Measurements from ENCODE around the gene TUBA4A.

Gene TUBA4A

DNA sequence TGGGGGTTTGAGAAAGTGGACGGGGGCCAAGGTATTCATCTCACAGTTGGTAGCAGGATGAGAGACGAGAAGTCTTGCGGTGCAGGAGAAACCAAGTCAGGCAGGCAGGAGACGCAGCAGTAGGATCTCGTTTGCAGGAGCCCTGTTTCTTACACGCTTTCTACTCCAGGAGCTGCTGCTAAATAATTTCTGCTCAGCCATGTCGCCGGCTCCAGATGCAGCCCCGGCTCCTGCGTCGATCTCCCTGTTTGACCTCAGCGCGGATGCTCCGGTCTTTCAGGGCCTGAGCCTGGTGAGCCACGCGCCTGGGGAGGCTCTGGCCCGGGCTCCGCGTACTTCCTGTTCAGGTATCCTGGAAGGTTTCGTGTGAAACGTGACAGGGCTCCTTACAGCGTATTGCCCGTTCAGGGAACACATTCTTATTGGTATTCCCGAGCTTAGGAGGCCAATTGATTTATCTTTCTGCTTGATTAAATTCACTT, 23.6 kb downstream of the TUBA4A start:
- DNase-seq (ENCODE audit: low read depth), result no peak

DNA sequence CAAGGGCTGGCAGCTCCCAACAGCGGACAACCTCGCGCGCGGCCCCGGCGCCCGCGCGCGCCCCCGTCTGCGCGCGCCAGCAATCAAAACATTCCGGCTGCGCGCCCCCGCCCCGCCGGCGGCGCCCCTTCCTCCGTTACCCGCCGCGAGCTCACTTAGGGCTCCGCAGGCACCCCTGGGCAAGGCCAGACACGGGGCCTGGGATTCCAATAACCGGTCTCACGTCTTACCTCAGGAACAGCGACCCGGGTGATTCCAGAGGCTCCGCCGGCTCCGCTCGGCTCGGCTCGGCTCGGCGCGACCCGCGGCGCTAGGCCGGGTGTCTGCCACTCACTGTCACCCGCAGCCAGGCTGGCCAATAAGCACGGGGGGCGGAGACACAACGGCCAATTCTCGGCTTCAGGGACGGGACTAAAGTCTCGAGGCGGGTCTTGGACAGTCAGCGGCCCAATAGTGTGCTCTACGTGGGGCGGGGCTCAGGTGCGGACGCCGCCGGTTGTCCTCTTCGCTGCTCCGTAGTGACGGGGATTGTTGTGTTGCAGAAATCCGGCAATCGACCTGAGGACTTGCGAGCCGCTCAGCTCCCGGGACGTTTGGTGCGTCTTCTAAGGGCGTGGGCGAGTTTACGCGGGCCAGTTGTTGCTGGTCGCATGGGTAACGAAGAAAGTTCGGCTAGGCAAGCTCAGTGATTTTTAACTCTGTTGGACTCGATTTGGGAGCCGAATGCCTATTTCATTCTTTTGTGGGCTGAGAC, 24.2 kb downstream of the TUBA4A start, which contains the start of the genes ANKZF1 and ATG9A:
TSS of gene ANKZF1 (plus strand) at position 502 of the 754 bp plus-strand sequence. CDS start 452 bp downstream, outside the sequence.
TSS of gene ATG9A (minus strand) at position 332 of the 754 bp plus-strand sequence. CDS start 1,612 bp downstream, outside the sequence.
- DNase-seq (ENCODE audit: low read depth), result peak; percentile 98

- no peak for DNase-seq (ENCODE audit: low read depth)
Observed at GRCh38 chr2:219228911-219229304, 24.8 kb downstream of the TUBA4A start.

DNA sequence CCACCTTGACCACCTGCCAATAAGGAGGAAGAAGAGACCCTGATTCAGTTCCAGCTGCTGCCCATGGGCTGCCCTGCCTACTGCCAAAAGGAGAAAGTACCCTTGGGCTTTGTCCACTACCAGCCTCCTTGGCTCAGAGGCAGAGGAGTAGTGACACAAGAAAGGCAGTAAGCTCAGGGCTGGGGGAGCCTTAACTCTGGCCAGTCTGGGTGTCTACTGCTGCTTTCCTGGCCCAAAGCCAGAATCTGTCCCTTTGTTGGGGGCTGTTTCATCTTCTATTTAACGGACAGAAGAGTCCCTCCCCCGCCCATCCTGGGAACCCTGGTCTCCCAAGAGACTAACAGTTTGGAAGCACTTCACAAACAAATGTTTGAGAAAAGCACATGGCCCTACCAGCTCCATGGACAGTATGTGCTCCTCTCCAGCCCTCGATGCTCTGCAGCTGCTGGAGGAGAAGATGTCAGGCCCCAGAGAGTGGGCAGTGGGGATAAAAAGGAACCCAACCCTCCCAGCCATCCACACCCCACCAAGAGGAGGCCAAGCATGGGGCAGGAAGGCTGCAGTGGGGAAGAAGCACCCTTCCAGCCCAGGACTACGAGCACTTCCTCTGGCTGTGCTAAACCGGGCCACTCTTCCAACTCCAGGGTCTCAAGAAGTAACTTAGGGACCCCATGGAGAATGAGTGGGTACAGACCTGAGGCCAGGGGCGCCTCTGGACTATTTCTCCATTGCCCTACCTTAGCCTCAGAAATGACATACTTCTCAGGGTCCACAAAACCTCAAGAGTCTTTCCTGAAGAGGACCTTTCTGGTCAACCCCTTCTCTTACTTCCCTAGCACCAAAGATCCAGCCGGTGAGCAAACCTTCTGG, 25.4 kb downstream of the TUBA4A start:
- DNase-seq (ENCODE audit: low read depth), result no peak

- DNase-seq (ENCODE audit: low read depth), result no peak
Observed at GRCh38 chr2:219225350-219225749, 28.4 kb downstream of the TUBA4A start.

DNA sequence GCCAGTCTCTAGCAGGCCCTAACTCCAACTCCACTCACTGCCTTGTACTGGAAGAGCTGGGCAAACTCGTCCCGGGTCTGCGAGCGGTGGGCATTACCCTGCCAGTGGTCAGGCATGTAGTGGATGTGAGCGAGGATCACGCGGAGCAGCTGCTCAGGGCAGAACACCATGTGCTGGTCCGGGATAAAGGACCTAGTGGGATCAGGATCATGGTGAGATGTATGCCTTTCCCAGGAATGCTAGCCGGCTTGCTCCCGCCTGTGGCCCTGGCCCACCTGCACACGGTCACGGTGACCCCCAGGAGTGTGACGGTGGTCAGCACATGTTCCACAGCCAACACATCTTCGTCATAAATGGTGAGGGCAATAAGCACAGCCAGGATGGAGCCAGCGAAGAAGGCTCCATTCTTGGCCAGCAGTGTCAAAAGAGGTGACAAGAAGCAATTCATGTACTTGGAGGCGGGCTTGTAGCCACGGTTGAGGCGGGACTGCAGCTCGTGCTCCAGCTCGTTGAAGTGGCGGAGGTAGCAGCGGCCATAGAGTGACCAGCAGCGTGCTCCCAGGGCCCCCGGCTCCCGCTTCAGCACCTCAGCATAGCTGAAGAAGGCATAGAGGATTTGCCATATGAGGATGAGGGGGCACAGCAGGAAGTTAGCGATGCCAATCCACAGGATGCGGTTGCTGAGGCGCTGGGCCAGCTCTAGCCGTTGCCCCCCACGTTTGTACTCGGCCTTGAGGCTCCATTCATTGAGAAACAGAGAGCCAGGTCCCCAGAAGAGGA, 29.7 kb downstream of the TUBA4A start:
- no peak for DNase-seq (ENCODE audit: low read depth)

DNA sequence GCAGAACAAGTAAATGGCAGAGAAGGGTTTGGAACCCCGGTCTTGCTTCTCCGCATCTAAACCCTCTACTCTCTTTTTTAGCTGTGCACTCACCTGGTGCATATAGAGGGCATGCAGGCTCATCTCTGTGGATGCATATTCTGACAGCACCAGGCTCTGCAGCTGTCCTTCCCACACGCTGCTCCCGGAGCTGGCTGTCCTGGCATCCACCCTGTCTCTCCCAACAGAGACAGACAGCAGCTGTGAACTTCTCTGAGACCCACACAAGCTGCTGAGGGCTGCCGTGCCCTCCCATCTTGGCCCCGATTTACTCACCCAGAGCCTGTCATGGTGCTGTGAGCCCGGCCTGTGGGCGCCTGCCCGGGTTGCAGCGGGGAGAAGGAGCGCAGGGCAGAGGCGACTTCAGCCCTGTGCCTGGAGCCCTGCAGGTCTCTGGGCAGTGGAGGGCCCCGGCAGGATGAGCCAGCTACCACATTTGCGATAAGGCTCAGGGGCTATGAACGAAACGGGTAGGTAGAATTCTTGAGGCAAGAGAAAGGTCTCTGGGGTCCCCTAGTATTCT, 31.7 kb downstream of the TUBA4A start:
- no peak for DNase-seq (ENCODE audit: low read depth)

DNA sequence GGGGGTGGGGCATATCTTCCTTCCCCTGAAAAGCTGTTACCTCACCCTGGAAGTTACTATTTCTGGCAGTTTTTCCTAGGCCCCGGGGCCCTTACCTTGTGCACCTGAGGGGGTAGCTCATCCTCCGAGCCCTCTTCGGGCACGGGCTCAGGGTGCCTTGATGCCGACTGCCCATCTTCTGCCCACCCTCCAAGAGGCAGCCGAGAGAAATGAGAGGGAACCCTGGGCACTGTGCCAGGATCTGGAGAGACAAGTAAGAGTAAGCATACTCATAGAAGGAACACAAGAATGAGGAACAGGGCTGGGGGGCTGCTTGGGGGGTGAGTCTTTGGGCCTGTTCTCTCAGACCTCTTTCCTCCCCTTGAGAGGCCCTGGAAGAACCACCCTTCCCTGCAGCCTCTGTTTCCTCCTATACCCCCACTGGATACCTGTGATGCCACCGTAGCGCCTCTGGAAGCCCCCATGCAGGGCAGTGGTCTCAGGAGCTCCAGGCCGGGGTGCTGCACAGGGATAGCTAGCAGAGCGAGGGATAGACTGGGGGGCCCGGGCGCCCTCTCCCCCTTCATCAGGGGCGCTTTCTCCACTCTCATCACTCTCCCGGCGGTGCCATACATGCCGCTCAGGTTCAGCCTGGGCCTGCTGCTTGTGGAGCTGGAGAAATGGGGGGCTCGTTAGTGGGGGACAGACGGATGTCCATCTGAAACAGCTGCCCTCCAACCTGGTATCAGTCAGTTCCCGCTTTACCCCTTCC, 32.9 kb downstream of the TUBA4A start:
- DNase-seq (ENCODE audit: low read depth), result no peak

DNA sequence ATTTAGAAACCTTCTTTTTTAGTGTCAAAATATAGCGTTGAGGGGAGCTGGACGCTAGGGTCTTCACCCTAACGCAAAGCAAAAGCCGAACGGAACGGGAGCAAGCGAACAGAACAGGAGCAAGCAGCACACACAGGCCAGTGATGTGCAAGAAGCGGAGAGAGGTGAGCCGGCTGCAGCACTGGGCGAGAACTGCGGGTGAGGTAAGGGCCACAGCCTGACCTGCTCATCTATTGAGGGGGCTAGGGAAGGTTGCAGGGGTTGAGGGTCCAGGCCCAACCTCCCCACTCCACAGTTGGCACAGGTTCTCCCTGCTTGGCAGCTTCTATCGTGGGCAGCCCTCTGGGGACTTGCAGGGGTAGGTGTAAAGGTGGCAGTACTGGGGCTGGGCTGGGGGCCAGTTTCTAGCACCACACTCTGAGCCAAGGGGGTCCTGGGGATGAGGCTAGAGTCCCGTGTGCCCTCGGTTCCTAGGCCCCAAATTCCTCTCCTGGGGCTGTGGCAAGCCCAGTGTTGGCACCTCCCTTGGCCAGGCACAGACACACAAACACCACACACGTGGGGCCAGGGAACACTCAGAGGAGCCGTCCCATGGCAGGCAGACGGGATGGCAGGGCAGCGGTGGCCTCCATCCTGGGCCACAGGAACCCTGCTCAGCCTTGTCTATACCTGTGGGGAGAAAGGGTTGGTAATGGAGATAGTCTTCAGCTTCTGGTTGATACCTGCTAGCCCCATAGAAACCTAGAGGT, 33.8 kb downstream of the TUBA4A start:
- DNase-seq (ENCODE audit: low read depth), result no peak

DNA sequence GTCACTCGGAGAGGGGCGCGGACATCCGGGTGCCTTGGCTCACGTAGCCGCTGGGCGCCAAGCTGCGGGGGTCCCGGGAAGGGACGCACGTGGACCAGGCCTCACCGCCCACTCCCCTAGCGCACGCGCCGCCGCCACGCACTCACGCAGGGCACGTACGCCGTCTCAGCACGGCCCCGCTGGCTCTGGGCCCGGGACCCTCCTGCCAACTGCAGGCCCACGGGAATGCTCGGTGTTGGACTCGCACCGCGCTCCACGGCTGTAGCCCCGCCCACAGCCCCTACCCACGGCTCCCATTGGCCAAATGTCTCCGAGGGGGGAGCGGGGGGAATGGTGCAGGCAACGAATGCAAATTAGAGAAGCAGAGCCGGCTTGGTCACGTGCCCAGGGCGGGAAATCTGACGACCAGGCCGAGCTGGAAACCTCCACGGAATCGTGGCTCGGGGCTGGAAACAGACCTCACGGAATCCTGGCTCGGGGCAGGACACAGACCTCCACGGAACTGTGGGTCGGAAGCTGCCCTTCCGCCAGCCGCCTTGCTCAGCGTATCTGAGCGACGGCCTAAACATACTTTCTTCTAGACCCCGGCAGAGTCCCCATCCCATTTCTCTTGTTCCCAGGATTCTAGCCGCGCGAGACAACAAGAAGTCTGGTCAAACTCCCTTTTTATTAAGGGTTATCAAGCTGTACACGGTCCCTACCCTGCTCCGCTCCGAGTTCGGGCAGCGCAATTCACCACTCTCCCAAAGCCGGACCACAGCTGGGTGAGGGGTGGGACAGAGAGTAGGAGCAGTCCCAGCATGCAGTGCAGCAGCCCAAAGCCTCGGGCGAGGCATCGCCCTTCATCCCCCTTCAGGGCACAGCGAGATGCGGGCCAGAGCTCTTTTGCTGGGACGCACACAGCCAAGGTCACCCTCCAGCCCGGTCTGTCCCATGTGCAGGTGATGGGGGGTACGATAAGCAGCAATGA, 34.7 kb downstream of the TUBA4A start, which contains the start of gene ABCB6:
TSS of gene ABCB6 (minus strand) at position 227 of the 970 bp plus-strand sequence. CDS start 285 bp downstream, outside the sequence.
- DNase-seq (ENCODE audit: low read depth), result peak; percentile 93

DNA sequence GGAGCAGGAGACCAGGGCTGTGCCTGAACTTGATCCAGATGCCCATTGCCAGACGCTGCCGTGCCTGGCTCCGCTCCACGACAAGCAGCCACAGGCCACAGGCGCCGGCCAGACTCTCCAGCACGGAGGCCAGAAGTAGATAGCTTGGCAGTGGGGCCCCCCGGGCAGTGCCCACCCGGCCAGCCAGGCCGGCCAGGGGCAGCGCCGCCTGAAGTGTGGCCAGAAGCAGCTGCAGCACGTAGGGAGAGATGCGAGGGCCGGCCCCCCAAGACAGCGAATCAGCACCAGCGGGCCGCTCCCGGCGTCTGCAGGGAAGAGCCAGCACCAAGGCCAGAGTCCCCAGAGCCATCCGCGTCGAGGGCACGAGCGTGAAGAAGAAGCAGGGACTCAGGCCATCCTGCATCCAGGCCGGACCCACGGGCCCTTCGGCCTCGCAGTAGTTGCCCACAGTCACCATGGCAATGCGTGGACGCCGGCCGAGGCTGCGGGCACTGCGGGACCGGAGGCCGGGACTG, 35.4 kb downstream of the TUBA4A start:
- no peak for DNase-seq (ENCODE audit: low read depth)

DNA sequence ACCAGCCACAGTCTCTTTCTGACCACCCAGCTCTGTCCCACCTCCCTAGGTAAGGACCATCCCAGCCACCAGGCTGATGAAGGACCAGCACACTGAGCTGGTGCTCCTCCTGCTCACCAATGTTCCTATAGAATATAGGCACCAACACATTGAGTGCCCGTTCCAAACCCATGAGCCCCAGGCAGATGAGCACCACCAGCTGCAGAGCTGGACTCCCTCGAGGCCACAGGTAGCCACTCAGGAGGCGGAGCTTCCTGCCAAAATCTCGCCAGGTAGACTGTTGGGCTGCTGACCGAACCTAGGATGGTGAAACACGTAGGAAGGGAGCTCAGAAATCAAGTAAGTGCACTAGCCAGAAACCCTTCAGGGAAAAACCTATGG, 37.2 kb downstream of the TUBA4A start:
- no peak for DNase-seq (ENCODE audit: low read depth)

DNA sequence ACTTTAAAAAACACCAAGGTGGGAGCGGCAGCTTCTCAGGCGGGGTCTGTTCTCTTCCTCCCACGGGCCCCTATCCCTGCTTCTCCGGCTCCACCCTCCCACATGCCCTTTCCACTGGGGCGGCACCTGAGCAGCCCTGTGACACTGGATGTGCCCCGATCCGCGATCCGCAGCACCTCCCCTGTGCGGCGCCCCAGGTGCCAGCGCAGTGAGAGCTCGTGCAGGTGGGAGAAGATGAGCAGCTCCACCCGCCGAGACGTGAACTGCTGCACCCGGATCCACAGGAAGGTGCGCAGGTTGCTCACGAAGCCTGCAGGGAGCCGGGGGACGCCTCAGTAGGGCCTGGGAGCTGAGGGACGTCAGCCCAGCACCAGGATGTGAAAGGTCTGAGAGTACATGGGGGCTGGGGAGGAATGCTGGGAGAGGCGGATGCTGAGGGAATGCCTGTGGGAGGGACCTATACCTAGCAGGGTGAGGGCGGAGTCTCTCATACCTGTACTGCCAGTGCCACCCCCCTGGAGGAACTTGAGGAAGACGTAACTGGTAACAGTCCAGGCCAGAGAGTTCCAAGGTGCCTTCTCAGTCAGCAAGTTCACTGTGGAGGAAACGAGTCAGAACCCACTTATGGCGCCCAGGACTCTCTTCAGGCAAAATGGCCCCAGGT, 37.7 kb downstream of the TUBA4A start:
- DNase-seq (ENCODE audit: low read depth), result no peak

GRCh38 chr2:219214786-219215185, 38.9 kb downstream of the TUBA4A start:
- no peak for DNase-seq (ENCODE audit: low read depth)

GRCh38 chr2:219214141-219214540, 39.6 kb downstream of the TUBA4A start:
- DNase-seq (ENCODE audit: low read depth), result no peak

DNA sequence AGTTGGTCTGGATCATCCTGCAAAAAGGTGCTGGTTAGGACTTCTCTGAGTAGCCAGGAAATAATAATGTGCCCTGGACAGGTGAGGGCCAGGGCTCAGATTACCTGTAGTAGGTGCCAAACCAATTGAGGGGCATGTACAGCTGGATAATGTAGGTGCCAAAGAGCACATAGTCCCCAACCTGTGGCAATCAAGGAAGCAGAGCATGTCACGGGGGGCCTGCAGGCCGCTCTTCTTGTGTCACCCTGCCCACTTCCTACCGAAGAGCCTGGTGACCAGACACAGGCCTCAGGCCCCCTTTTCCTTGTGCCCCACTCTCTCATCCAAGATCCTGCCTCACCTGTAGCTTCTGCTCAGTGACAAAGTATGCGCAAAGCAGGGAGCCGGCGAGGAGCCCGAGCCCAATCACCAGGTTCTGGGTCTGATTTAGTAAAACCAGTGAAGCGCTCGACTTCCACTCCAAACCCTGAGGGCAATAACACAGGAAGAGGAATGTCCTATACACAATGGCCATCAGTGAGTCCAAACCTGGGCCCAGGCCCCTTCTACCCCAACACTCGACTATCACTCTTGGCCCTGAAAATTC, 40.1 kb downstream of the TUBA4A start:
- DNase-seq (ENCODE audit: low read depth), result no peak

DNA sequence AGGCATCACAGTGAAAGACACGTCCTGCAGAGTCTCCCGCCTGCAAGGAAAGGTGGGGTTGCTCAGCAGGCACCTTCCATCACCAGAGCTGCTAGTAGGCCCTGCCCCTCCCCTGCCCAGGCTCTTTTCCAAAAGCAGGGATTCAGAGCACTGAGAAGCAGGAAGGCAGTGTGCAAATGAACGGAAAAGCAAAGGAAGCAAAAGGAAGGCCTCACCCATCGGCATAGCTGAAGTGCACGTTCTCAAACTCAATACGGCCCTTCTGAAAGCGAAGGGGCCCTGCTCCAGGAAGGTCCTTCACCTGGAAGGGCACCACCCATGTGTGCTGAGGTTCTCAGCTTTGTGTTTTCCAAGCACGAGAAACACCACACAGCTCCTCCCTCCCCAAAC, 40.7 kb downstream of the TUBA4A start:
- no peak for DNase-seq (ENCODE audit: low read depth)

DNA sequence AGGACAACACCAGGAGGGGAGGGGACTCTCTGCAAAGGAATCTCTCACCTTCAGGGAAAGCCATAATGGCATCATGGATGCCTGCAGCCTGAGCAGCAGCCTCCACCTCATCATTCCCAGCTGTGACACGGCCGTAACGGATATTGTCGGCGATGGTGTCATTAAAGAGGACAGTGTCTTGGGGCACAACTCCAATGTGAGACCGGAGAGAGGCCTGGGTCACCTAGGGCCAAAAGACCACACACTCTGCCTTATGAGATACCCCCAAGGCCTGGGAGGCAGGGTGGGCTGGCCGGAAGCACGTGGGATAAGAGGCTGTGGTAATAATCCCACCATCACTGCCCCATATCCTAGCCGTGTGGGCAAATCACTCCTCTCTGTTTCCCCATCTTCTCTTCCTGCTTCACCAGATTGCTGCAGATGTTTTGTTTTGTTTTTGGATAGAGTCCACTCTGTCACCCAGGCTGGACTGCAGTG, 42.8 kb downstream of the TUBA4A start:
- no peak for DNase-seq (ENCODE audit: low read depth)
